Measurements from ENCODE around the gene ARHGEF7. TPM values are rescaled to one million over a fixed set of nuclear protein-coding genes. Genes with fewer than 3 reads are reported as not detected.

Gene ARHGEF7
- total RNA-seq, 4 donors from 2014 or later: 79.2 to 173 (median 114) TPM

GRCh38 chr13:111217641-111218040, 102.5 kb downstream of the ARHGEF7 start:
- TF ChIP-seq, protein P1, sequence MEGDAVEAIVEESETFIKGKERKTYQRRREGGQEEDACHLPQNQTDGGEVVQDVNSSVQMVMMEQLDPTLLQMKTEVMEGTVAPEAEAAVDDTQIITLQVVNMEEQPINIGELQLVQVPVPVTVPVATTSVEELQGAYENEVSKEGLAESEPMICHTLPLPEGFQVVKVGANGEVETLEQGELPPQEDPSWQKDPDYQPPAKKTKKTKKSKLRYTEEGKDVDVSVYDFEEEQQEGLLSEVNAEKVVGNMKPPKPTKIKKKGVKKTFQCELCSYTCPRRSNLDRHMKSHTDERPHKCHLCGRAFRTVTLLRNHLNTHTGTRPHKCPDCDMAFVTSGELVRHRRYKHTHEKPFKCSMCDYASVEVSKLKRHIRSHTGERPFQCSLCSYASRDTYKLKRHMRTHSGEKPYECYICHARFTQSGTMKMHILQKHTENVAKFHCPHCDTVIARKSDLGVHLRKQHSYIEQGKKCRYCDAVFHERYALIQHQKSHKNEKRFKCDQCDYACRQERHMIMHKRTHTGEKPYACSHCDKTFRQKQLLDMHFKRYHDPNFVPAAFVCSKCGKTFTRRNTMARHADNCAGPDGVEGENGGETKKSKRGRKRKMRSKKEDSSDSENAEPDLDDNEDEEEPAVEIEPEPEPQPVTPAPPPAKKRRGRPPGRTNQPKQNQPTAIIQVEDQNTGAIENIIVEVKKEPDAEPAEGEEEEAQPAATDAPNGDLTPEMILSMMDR (IDR thresholded peaks at IDR 0.05; ENCODE audit: low read depth): no peak

GRCh38 chr13:111219280-111219679, 104.2 kb downstream of the ARHGEF7 start:
- TF ChIP-seq, protein P1 (IDR thresholded peaks at IDR 0.05; ENCODE audit: low read depth): no peak

DNA sequence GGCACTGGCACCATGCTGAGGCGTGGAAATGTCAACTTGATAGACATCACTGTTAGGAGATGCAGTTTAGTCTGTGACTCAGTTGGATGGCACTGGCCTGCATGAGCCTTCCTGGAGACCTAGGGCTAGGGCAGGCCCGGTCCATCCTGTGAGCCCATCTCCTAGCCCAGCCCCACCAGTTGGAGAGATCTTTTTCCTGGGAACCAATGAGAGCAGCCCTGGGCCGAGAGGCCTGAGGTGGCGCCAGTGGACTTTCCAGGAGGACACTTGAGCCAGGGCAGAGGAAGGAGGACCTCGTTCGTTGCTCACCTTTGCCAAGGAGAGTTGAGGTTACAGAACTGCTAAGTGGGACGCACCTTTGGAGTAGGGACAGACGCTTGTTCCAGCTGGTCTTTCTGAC, 104.8 kb downstream of the ARHGEF7 start:
- TF ChIP-seq, protein P1 (IDR thresholded peaks at IDR 0.05; ENCODE audit: low read depth): no peak

GRCh38 chr13:111225166-111225565, 110.1 kb downstream of the ARHGEF7 start:
- TF ChIP-seq, protein P1 (IDR thresholded peaks at IDR 0.05; ENCODE audit: low read depth): no peak

DNA sequence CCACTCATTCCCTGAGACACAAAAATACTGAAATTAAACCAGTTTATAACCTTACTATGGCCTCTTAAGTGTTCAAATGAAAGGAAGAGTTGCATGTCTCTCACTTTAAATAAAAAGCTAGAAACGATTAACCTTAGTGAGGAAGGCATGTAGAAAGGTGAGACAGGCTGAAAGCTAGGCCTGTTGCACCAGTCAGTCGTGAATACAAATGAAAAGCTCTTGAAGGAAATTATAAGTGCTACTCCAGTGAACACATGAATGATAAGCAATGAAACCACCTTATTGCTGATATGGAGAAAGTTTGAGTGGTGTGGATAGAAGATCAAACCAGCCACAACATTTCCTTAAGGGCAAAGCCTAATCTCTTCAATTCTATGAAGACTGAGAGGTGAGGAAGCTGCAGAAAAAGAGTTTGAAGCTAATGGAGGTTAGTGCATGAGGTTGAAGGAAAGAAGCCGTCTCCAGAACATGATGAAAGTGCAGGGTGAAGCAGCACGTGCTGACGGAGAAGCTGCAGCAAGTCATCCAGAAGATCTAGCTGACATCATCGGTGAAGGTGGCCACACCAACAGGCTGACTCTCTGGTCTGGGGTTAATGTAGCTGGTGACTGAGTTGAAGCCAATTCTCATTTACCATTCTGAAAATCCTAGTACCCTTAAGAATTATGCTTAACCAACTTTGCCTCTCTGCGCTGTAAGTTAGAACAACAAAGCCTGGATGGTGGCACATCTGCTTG, 110.9 kb downstream of the ARHGEF7 start:
- TF ChIP-seq, protein P1 (IDR thresholded peaks at IDR 0.05; ENCODE audit: low read depth): no peak

DNA sequence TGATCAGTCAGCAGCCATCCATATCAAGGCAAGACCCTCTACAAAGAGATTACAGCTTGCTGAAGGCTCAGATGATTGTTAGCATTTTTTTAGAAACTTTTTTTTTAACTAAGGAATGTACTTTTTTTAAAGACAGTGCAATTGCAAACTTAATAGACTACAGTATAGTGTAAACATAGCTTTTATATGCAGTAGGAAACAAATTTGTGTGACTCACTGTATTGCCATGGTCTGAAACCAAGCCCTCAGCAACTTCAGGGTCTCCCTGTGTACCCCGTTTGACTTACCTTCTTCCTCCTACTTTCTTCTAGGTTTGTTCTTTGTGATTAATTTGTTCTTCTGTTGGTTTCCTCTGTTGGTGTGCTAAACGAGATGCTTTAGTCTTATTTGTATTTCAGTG, 112.3 kb downstream of the ARHGEF7 start:
- TF ChIP-seq, protein P1 (IDR thresholded peaks at IDR 0.05; ENCODE audit: low read depth): no peak

DNA sequence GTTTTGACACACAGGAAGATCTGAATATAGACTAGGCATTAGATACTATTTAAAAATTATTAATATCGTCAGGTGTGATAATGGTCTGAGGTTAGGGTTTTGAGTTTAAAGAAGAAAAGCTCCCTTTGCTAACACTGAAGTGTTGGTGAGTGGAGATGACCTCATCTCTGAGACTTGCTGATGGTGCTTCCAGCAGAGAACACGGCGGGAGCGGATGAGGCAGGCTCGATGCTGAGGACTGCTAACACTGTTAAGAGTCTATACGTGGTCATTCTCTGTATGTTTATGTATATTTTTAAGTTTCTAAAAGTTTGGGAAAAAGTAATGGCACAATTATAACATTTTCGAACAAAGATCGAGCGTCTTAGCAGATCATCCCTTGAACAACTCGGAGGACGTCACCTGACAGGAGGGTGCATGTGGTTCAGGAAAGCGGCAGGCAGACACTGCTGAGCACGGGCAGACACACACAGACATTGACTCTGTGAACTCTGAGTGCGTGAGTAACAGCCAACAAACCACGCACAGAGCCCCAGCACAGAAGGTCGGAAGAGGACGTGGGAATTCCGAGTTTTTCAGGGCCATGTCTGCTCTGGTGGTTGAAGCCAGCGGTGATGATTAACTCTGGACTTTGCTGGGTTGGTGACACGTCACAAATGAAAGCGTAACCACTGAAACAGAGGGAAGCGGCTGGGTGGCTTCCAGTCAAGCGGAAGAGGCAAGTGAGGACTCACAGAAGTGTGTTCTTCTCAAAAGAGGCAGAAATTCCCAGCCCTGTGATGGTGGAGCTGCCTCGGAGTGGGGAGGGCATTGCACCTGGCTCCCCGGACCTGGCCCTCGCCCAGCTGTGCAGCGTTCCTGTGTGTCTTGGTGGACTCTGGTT, 113.4 kb downstream of the ARHGEF7 start:
- TF ChIP-seq, protein P1 (IDR thresholded peaks at IDR 0.05; ENCODE audit: low read depth): no peak

All from subcutaneous adipose tissue (tissue), 4 donors.